Measurements from ENCODE around the gene EXT2.

The EXT2 gene

GRCh38 chr11:44136176-44136945 is 40.9 kb downstream of the EXT2 start:
- no peak for DNase-seq

- no peak for DNase-seq
Observed at GRCh38 chr11:44137057-44137456, 41.6 kb downstream of the EXT2 start.

- DNase-seq, result no peak
Observed at GRCh38 chr11:44138286-44138685, 42.8 kb downstream of the EXT2 start.

GRCh38 chr11:44138980-44139379 is 43.5 kb downstream of the EXT2 start:
- DNase-seq, result no peak

- DNase-seq, result no peak
Observed at GRCh38 chr11:44139565-44140330, 44.3 kb downstream of the EXT2 start.

- DNase-seq, result no peak
Observed at GRCh38 chr11:44140372-44140771, 44.9 kb downstream of the EXT2 start.

- no peak for DNase-seq
Observed at GRCh38 chr11:44140805-44141204, 45.3 kb downstream of the EXT2 start.

- DNase-seq, result no peak
Observed at GRCh38 chr11:44143987-44144909, 48.8 kb downstream of the EXT2 start.

GRCh38 chr11:44145011-44145775 is 49.7 kb downstream of the EXT2 start:
- DNase-seq, result no peak

GRCh38 chr11:44146931-44147330 is 51.5 kb downstream of the EXT2 start:
- no peak for DNase-seq

- DNase-seq, result no peak
Observed at GRCh38 chr11:44147751-44148150, 52.3 kb downstream of the EXT2 start.

- DNase-seq, result no peak
Observed at GRCh38 chr11:44149651-44150050, 54.2 kb downstream of the EXT2 start.

- DNase-seq, result no peak
Observed at GRCh38 chr11:44150401-44150800, 54.9 kb downstream of the EXT2 start.

- no peak for DNase-seq
Observed at GRCh38 chr11:44157019-44157418, 61.5 kb downstream of the EXT2 start.

GRCh38 chr11:44158384-44158783 is 62.9 kb downstream of the EXT2 start:
- DNase-seq, result no peak

- no peak for DNase-seq
Observed at GRCh38 chr11:44159848-44160721, 64.6 kb downstream of the EXT2 start.

- no peak for DNase-seq
Observed at GRCh38 chr11:44162004-44162403, 66.5 kb downstream of the EXT2 start.

GRCh38 chr11:44162662-44163061 is 67.2 kb downstream of the EXT2 start:
- no peak for DNase-seq

- no peak for DNase-seq
Observed at GRCh38 chr11:44165432-44165831, 70.0 kb downstream of the EXT2 start.

GRCh38 chr11:44167046-44167445 is 71.6 kb downstream of the EXT2 start:
- DNase-seq, result no peak

- DNase-seq, result no peak
Observed at GRCh38 chr11:44171518-44171917, 76.0 kb downstream of the EXT2 start.
